ENCODE results near the gene TDP1.
A peak's percentile ranks its signal among the peaks of the same experiment; 100 is the strongest.

Gene TDP1

DNA sequence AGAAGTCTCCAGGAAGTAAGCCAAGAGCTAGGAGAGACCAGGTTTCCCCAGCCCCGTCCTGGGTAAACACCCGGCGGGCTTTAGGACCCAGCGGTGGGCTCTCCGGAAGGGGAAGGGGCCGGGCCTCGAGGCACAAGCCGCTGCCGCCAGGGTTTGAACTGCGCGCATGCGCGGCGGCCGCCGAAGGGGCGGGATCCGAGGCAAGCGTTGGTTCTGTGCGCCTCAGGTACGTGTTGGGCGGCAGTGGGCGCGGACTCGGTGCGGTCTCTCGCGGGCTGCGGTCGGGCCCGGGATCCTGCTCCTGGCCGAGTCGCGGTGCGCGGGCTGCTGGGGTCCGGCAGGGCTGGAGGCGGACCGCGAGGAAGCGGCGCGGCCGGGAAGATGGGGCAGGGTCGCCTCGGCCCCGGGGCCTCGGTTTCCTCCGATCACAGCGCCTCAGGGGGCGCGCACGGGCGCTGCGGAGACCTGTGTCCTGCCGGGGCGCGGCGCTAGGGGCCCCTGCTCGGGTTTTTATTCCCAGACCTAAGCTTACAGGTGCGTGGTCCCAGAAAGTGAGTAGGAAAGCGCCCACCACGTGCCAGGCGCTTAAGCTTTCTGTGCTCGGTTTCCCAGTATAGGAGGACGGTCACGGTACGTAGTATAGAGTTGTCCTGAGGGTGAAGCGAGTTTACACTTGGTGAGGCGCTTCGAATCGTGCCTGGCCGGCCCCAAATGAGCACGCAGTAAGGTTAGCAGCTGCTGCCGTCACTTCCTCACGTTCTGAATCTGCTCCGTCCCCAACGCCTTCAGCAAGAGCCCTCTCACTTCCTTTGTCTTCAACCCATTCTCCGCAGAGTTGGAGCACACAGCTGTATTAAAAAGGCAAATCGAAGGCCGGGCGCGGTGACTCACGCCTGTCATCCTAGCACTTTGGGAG lies at the start of gene TDP1:
Gene TDP1 (plus strand): TSS at position 183 of the 916 bp plus-strand sequence. CDS start 7,188 bp downstream, outside the sequence.
- H3K4me3 ChIP-seq (ENCODE audit: low read depth, low read length) = peak within 1 kb of the TSS; percentile 90
- TF ChIP-seq, protein P1, sequence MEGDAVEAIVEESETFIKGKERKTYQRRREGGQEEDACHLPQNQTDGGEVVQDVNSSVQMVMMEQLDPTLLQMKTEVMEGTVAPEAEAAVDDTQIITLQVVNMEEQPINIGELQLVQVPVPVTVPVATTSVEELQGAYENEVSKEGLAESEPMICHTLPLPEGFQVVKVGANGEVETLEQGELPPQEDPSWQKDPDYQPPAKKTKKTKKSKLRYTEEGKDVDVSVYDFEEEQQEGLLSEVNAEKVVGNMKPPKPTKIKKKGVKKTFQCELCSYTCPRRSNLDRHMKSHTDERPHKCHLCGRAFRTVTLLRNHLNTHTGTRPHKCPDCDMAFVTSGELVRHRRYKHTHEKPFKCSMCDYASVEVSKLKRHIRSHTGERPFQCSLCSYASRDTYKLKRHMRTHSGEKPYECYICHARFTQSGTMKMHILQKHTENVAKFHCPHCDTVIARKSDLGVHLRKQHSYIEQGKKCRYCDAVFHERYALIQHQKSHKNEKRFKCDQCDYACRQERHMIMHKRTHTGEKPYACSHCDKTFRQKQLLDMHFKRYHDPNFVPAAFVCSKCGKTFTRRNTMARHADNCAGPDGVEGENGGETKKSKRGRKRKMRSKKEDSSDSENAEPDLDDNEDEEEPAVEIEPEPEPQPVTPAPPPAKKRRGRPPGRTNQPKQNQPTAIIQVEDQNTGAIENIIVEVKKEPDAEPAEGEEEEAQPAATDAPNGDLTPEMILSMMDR (IDR thresholded peaks at IDR 0.05; ENCODE audit: borderline replicate concordance, insufficient read depth, low read depth, low read length) = 0 out of 2 replicates have a peak, but pooled peaks have one; percentile 15

DNA sequence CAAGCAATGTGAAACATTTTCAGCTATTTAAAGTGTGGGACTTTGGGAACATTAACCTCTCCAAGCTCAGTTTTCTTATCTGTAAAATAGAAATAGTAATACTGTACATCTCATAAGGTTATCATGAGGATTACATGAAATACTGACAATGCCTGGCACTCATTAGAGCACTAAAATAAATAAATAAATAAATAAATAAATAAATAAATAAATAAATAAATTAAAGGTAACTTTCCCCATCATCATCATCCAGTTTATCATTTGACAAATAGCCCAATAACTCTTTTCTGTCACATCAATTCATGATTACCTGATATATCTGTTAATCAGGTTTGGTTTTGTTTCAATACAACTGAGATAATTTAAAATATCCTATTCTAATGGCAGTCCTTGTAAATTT lies 49.7 kb upstream of the TDP1 start:
- no peak overlapping the region for H3K4me3 ChIP-seq (ENCODE audit: low read depth, low read length)
- TF ChIP-seq, protein P1 (IDR thresholded peaks at IDR 0.05; ENCODE audit: borderline replicate concordance, insufficient read depth, low read depth, low read length) = no peak

DNA sequence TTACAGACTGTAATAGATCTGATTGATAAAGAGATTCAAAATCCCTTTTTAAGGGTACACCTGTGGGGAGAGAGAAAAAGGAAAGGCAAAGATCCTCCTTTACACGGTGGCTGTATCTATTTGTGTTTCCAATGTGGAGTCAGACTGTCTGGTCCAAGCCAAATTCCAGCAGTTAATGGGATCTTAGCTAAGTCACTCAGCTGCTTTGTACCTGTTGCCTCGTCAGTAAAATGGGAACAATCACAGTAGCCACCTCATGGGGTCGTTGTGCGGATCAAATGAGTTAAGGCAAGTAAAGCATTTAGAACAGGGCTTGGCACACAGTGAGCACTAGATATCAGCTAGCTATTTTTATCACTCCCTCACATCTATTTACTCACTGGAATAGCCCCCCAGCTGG lies 48.1 kb upstream of the TDP1 start:
- TF ChIP-seq, protein P1 (IDR thresholded peaks at IDR 0.05; ENCODE audit: borderline replicate concordance, insufficient read depth, low read depth, low read length) = no peak
- H3K4me3 ChIP-seq (ENCODE audit: low read depth, low read length) = no peak overlapping the region

DNA sequence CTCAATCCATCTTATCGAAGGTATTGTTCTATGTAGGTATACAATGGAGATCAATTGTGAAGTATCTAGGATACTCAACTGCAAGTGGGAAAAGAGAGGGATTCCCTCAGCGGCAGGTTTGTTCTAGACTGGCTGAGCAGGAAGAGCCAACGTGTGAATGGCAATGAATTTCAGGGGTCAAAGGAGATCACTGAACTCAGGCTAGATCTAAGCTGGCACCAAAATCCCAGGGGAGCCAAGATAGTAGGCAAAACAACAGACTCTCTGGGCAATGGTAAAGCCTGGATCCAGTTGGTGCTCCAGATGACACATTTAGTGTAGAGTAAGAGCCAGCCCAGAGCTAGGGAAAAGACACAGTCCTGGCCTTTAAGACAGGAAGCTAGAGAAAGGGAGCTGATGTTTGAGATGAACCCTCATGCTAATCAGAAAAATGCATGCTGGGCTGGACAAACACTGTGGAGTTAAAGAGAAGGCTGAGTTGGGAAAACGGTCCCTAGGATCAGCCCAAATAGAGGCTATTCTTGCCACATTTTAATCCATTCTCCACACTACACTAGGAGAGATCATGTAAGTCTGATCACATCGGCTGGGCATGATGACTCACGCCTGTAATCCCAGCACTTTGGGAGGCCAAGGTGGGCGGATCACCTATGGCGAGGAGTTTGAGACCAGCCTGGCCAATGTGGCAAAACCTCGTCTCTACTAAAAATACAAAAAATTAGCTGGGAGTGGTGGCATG lies 46.8 kb upstream of the TDP1 start:
- TF ChIP-seq, protein P1 (IDR thresholded peaks at IDR 0.05; ENCODE audit: borderline replicate concordance, insufficient read depth, low read depth, low read length) = no peak

DNA sequence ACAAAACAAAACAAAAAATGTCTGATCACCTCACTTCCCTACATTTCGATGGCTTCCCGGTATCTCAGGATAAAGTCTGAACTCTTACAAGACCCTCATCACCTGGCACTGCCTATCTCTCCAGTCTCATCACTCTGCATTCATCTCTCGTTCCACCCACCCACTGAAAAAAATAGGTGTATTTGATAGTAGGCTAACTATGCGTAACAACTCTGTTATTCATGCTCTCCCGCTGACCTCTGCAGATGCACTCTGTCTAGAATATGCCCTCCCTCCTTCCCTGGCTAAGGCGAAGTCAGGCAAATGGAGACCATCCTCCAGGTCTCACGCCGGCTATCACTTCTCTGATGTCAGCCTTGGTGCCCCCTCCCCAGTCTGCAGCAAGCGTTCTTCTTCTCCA lies 46.1 kb upstream of the TDP1 start:
- TF ChIP-seq, protein P1 (IDR thresholded peaks at IDR 0.05; ENCODE audit: borderline replicate concordance, insufficient read depth, low read depth, low read length) = no peak
- H3K4me3 ChIP-seq (ENCODE audit: low read depth, low read length) = no peak overlapping the region

More for the DNA sequence above, 46.8 kb upstream of the TDP1 start:
- H3K4me3 ChIP-seq (ENCODE audit: low read depth, low read length) = no peak overlapping the region

DNA sequence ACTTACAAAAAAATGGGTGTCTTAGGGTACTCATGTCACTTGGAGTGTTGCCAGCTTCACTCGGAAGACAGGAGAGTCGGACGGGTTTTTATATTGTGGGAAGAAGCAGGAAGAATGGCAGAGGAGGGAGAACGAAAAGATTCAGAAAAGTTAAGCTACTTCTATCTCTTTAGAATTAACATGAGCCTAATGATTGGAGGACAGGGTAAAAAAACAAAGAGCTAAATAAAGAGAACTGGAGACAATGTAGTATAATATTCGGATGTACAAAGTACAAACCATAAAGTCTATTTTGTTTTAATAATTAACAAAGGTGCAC lies 45.1 kb upstream of the TDP1 start:
- TF ChIP-seq, protein P1 (IDR thresholded peaks at IDR 0.05; ENCODE audit: borderline replicate concordance, insufficient read depth, low read depth, low read length) = no peak
- H3K4me3 ChIP-seq (ENCODE audit: low read depth, low read length) = no peak overlapping the region

Data from GM12875 (cell line).